GM19238 (cell line): Measurements from ENCODE around the gene BLVRA.
"Not testable (repeated sequence)": the region's sequence is repeated elsewhere in the genome, so short reads cannot be mapped to it uniquely, and the experiment has no call there.

Experiments
- DNase-seq: peaks from one replicate; pipeline ENCODE4 v3.0.0; 2011; ENCODE audit warnings: low spot score; ENCODE audit not compliant: insufficient read length

The BLVRA gene

GRCh38 chr7:43799605-43800004, 41.1 kb downstream of the BLVRA start:
- no peak for DNase-seq

GRCh38 chr7:43803865-43804264, 45.4 kb downstream of the BLVRA start:
- no peak for DNase-seq

- DNase-seq: no peak
Observed at GRCh38 chr7:43808410-43808809, 49.9 kb downstream of the BLVRA start.

GRCh38 chr7:43810195-43810941, 51.9 kb downstream of the BLVRA start:
- DNase-seq: peak; percentile 10

- DNase-seq: no peak
Observed at GRCh38 chr7:43815373-43815772, 56.9 kb downstream of the BLVRA start.

- DNase-seq: not testable (repeated sequence)
Observed at GRCh38 chr7:43816046-43816797, 57.7 kb downstream of the BLVRA start.

- DNase-seq: not testable (repeated sequence)
Observed at GRCh38 chr7:43823425-43823824, 64.9 kb downstream of the BLVRA start.

- DNase-seq: no peak
Observed at GRCh38 chr7:43823941-43824340, 65.5 kb downstream of the BLVRA start.

- not testable (repeated sequence) for DNase-seq
Observed at GRCh38 chr7:43824513-43824912, 66.0 kb downstream of the BLVRA start.

GRCh38 chr7:43824963-43825362, 66.5 kb downstream of the BLVRA start:
- DNase-seq: no peak

GRCh38 chr7:43825391-43825808, 66.9 kb downstream of the BLVRA start:
- DNase-seq: no peak

GRCh38 chr7:43830917-43831316, 72.4 kb downstream of the BLVRA start:
- not testable (repeated sequence) for DNase-seq

- no peak for DNase-seq
Observed at GRCh38 chr7:43834463-43835251, 76.2 kb downstream of the BLVRA start.

- DNase-seq: no peak
Observed at GRCh38 chr7:43838201-43838658, 79.8 kb downstream of the BLVRA start.

GRCh38 chr7:43843296-43843695, 84.8 kb downstream of the BLVRA start:
- DNase-seq: no peak

- DNase-seq: no peak
Observed at GRCh38 chr7:43844257-43844656, 85.8 kb downstream of the BLVRA start.

- no peak for DNase-seq
Observed at GRCh38 chr7:43844662-43845061, 86.2 kb downstream of the BLVRA start.

- no peak for DNase-seq
Observed at GRCh38 chr7:43847496-43847895, 89.0 kb downstream of the BLVRA start.

GRCh38 chr7:43849047-43849446, 90.6 kb downstream of the BLVRA start:
- DNase-seq: no peak

- no peak for DNase-seq
Observed at GRCh38 chr7:43850348-43851116, 92.1 kb downstream of the BLVRA start.

- DNase-seq: no peak
Observed at GRCh38 chr7:43851805-43852204, 93.3 kb downstream of the BLVRA start.
